ENCODE results near the gene ARMCX1. TPM values are rescaled to one million over a fixed set of nuclear protein-coding genes. Genes with fewer than 3 reads are reported as not detected.

Gene ARMCX1
- total RNA-seq: 24.7 and 34.0 TPM in 2 replicates

DNA sequence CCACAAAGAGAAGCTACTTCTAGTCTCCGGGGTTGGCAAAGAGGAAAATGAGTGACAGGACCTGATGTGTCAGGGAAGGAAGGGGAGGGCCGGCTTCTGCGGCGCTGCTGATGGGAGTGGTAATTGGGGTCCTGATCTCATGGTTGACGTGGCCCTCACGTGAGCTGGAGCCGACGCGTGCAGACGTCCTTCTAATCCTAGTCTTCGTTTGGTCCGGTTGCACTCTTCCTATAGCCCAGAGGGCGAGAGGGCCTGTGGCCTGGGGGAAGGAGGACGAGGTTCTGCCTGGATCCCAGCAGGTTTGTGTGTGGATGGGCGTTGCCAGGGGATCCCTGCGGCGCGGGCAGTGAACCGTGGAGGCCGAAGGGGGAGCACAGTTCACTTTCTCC, at the start of gene ARMCX1:
TSS of gene ARMCX1 (plus strand) at position 186 of the 389 bp plus-strand sequence. CDS start 2,384 bp downstream, outside the sequence.

Other genes with a start within 250 kb of the ARMCX1 start
- gene TIMM8A, start 201.8 kb upstream of the ARMCX1 start, total RNA-seq: 2.6 and 4.3 TPM in 2 replicates
- 0.17 TPM in 1 of 2 replicates, not detected in the other for gene BTK, start 164.4 kb upstream of the ARMCX1 start, total RNA-seq
- gene RPL36A, start 159.5 kb upstream of the ARMCX1 start, total RNA-seq: 335 and 700 TPM in 2 replicates
- 10.9 and 18.1 TPM in 2 replicates for gene GLA, start 142.6 kb upstream of the ARMCX1 start, total RNA-seq
- gene HNRNPH2, start 142.3 kb upstream of the ARMCX1 start, total RNA-seq: 39.7 and 45.3 TPM in 2 replicates
- 0.70 and 1.4 TPM in 2 replicates for gene ARMCX4, start 65.1 kb upstream of the ARMCX1 start, total RNA-seq
- 24.2 and 24.9 TPM in 2 replicates for gene ARMCX6, start 67.5 kb downstream of the ARMCX1 start, total RNA-seq
- gene ARMCX3, start 72.6 kb downstream of the ARMCX1 start, total RNA-seq: 43.6 and 52.9 TPM in 2 replicates
- gene ARMCX2, start 109.3 kb downstream of the ARMCX1 start, total RNA-seq: 73.8 and 76.3 TPM in 2 replicates

All from pericardium fibroblast (primary cell).